ENCODE results near the gene CHCHD3.
A peak's percentile ranks its signal among the peaks of the same experiment; 100 is the strongest.

CHCHD3 gene

DNA sequence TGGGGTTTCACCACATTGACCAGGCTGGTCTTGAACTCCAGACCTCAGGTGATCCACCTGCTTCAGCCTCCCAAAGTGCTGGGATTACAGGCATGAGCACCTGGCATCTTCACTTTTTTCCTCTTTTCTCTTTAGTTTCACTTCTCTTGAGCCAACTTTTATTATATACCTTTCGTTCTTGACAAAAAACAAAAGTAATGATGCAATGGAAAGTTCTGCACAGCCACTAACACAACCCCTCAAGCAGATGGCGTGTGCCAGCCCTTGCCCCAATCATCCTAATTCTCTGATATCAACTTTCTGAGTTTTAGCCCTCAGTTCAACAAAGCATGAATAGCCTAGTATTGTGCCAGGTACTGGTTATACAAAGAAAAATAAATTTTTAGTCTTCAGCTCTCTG, 223.6 kb downstream of the CHCHD3 start:
- H3K4me3 ChIP-seq (ENCODE audit: low read length): no peak overlapping the region
- no peak for DNase-seq (ENCODE audit: low read depth)
- no peaks in the 10 kb centered on the region for H3K27me3 ChIP-seq (replicated peaks; ENCODE audit: control insufficient read depth, insufficient read depth, low read length)
- no peaks in the 10 kb centered on the region for H3K36me3 ChIP-seq (ENCODE audit: control insufficient read depth, insufficient read depth, low read length, severe bottlenecking)
- no peaks in the 10 kb centered on the region for H3K4me1 ChIP-seq (ENCODE audit: control insufficient read depth, insufficient read depth, low read length)
- peaks cover 2% of the 10 kb centered on the region for H3K9me3 ChIP-seq (ENCODE audit: control insufficient read depth, low read length)
- H3K9ac ChIP-seq (ENCODE audit: low read length): no peak overlapping the region

GRCh38 chr7:132857703-132858102, 224.2 kb downstream of the CHCHD3 start:
- no peaks in the 10 kb centered on the region for H3K27me3 ChIP-seq (replicated peaks; ENCODE audit: control insufficient read depth, insufficient read depth, low read length)
- no peaks in the 10 kb centered on the region for H3K36me3 ChIP-seq (ENCODE audit: control insufficient read depth, insufficient read depth, low read length, severe bottlenecking)
- no peaks in the 10 kb centered on the region for H3K4me1 ChIP-seq (ENCODE audit: control insufficient read depth, insufficient read depth, low read length)
- no peak overlapping the region for H3K4me3 ChIP-seq (ENCODE audit: low read length)
- no peak overlapping the region for H3K9ac ChIP-seq (ENCODE audit: low read length)
- no peak for DNase-seq (ENCODE audit: low read depth)
- H3K9me3 ChIP-seq (ENCODE audit: control insufficient read depth, low read length): no peaks in the 10 kb centered on the region

DNA sequence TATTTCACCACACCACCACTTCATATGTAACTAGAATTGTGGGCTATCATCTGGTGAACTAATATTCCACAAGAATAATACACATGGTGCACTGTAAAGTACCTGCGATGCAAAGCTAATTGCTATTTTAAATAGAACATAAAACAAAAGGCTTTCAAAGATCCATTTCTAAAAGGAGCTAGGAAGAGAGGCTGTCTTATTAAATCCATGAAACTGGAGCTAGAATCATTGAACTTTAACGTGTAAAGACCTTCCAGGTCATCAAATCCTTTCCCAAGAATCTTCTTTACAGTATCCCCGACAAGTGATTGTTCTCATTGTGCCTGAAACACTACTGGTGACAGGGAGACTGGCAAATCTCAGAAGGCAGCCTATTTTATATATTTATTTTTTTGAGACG, 224.9 kb downstream of the CHCHD3 start:
- Histone ChIP-seq H3K9me3 (ENCODE audit: control insufficient read depth, low read length) (no peaks in the 10 kb centered on the region), H3K36me3 (ENCODE audit: control insufficient read depth, insufficient read depth, low read length, severe bottlenecking) (no peaks in the 10 kb centered on the region), H3K4me1 (ENCODE audit: control insufficient read depth, insufficient read depth, low read length) (no peaks in the 10 kb centered on the region), H3K4me3 (ENCODE audit: low read length) (no peak overlapping the region), H3K27me3 (replicated peaks; ENCODE audit: control insufficient read depth, insufficient read depth, low read length) (no peaks in the 10 kb centered on the region), H3K9ac (ENCODE audit: low read length) (no peak overlapping the region)
- DNase-seq (ENCODE audit: low read depth): no peak

- Histone ChIP-seq H3K36me3 (ENCODE audit: control insufficient read depth, insufficient read depth, low read length, severe bottlenecking) (no peaks in the 10 kb centered on the region), H3K9ac (ENCODE audit: low read length) (no peak overlapping the region)
- DNase-seq (ENCODE audit: low read depth): no peak
Observed at GRCh38 chr7:132856416-132856815, 225.5 kb downstream of the CHCHD3 start.

GRCh38 chr7:132855901-132856300, 226.0 kb downstream of the CHCHD3 start:
- H3K4me1 ChIP-seq (ENCODE audit: control insufficient read depth, insufficient read depth, low read length): no peaks in the 10 kb centered on the region
- no peaks in the 10 kb centered on the region for H3K27me3 ChIP-seq (replicated peaks; ENCODE audit: control insufficient read depth, insufficient read depth, low read length)
- H3K9me3 ChIP-seq (ENCODE audit: control insufficient read depth, low read length): no peaks in the 10 kb centered on the region
- no peak overlapping the region for H3K4me3 ChIP-seq (ENCODE audit: low read length)
- no peaks in the 10 kb centered on the region for H3K36me3 ChIP-seq (ENCODE audit: control insufficient read depth, insufficient read depth, low read length, severe bottlenecking)
- DNase-seq (ENCODE audit: low read depth): no peak
- no peak overlapping the region for H3K9ac ChIP-seq (ENCODE audit: low read length)

More at GRCh38 chr7:132856416-132856815, 225.5 kb downstream of the CHCHD3 start:
- Histone ChIP-seq H3K27me3 (replicated peaks; ENCODE audit: control insufficient read depth, insufficient read depth, low read length) (no peaks in the 10 kb centered on the region), H3K4me3 (ENCODE audit: low read length) (no peak overlapping the region), H3K9me3 (ENCODE audit: control insufficient read depth, low read length) (no peaks in the 10 kb centered on the region), H3K4me1 (ENCODE audit: control insufficient read depth, insufficient read depth, low read length) (no peaks in the 10 kb centered on the region)

DNA sequence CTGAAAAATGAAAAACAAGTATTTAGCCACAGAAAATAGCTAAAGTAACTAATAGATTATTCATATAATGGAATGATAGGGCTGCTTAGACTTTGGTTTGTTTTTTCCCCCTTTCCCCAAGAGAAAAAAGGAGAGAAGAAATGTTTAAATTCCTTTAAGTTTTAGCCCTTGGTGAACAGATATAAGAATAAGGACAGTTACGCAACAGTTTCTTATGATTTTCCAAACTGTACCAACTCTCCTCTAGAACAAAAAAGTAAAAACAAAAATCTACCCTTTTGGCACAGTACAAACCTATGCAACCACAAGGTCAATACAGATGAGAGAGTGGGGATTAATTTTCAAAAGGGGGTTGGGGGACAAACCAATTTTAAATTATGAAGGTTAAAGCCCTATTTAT, 227.7 kb downstream of the CHCHD3 start:
- H3K9me3 ChIP-seq (ENCODE audit: control insufficient read depth, low read length): no peaks in the 10 kb centered on the region
- no peaks in the 10 kb centered on the region for H3K27me3 ChIP-seq (replicated peaks; ENCODE audit: control insufficient read depth, insufficient read depth, low read length)
- no peak overlapping the region for H3K4me3 ChIP-seq (ENCODE audit: low read length)
- H3K9ac ChIP-seq (ENCODE audit: low read length): no peak overlapping the region
- no peaks in the 10 kb centered on the region for H3K36me3 ChIP-seq (ENCODE audit: control insufficient read depth, insufficient read depth, low read length, severe bottlenecking)
- DNase-seq (ENCODE audit: low read depth): peak; percentile 66
- H3K4me1 ChIP-seq (ENCODE audit: control insufficient read depth, insufficient read depth, low read length): no peaks in the 10 kb centered on the region

- Histone ChIP-seq H3K4me3 (ENCODE audit: low read length) (no peak overlapping the region), H3K4me1 (ENCODE audit: control insufficient read depth, insufficient read depth, low read length) (no peaks in the 10 kb centered on the region), H3K9ac (ENCODE audit: low read length) (no peak overlapping the region), H3K27me3 (replicated peaks; ENCODE audit: control insufficient read depth, insufficient read depth, low read length) (no peaks in the 10 kb centered on the region), H3K36me3 (ENCODE audit: control insufficient read depth, insufficient read depth, low read length, severe bottlenecking) (no peaks in the 10 kb centered on the region), H3K9me3 (ENCODE audit: control insufficient read depth, low read length) (no peaks in the 10 kb centered on the region)
- no peak for DNase-seq (ENCODE audit: low read depth)
Observed at GRCh38 chr7:132847376-132847775, 234.5 kb downstream of the CHCHD3 start.

DNA sequence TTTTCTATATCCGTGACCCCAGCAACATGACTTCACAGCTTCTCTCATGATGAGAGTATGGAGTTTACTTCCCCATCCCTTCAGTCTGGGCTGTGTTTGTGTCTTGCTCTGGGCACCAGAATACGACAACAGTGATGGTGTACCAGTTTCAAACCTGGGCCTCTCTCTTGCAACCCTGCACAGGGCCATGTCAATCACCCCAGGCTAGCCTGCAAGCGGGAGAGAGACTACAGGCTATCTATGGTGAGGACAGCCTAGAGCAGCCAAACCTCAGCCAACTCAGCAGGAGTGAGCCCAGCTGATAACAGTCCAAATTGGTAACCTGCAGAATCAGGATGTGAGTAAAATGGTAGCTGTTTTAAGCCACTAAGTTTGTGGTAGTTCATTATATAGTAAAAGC, 235.8 kb downstream of the CHCHD3 start:
- DNase-seq (ENCODE audit: low read depth): no peak
- Histone ChIP-seq H3K9me3 (ENCODE audit: control insufficient read depth, low read length) (no peaks in the 10 kb centered on the region), H3K36me3 (ENCODE audit: control insufficient read depth, insufficient read depth, low read length, severe bottlenecking) (no peaks in the 10 kb centered on the region), H3K27me3 (replicated peaks; ENCODE audit: control insufficient read depth, insufficient read depth, low read length) (no peaks in the 10 kb centered on the region), H3K9ac (ENCODE audit: low read length) (no peak overlapping the region), H3K4me3 (ENCODE audit: low read length) (no peak overlapping the region), H3K4me1 (ENCODE audit: control insufficient read depth, insufficient read depth, low read length) (no peaks in the 10 kb centered on the region)

DNA sequence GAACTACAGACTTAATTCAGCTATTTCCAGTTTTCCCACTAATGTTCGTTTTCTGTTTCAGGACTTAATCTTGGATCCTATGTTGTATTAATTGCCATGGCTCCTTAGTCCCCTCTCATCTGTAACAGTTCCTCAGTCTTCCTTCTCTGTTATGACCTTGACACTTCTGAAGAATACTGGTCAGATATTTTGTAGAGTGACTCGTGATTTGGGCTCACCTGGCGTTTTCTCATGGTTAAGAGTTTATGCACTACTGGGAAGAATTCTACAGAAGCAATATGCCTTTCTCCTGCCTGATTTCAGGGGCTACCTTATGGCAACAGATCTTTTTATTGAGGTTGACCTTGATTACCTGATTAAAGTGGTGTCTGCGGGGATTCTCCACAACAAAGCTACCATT, 239.4 kb downstream of the CHCHD3 start:
- Histone ChIP-seq H3K4me1 (ENCODE audit: control insufficient read depth, insufficient read depth, low read length) (peaks cover 7% of the 10 kb centered on the region), H3K4me3 (ENCODE audit: low read length) (no peak overlapping the region), H3K27me3 (replicated peaks; ENCODE audit: control insufficient read depth, insufficient read depth, low read length) (no peaks in the 10 kb centered on the region), H3K36me3 (ENCODE audit: control insufficient read depth, insufficient read depth, low read length, severe bottlenecking) (no peaks in the 10 kb centered on the region), H3K9ac (ENCODE audit: low read length) (no peak overlapping the region), H3K9me3 (ENCODE audit: control insufficient read depth, low read length) (no peaks in the 10 kb centered on the region)
- no peak for DNase-seq (ENCODE audit: low read depth)

DNA sequence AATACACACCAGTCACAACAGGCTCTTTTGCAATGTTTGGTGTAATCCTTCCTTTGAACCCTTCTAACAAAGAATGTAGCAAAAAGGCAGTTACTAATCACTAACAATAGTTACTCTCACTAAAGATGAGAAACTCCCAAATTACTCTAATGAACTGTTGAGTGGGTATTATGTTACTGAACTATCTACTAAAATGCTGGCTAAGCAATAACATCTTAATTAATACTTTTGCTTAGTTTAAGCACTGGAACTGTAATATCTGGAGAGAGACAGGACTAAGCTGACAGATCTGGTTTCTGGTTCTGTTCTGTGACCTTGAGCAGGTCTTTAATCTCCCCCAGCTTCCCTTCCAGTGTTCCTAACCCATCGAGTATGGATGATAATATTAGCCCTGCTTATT, 241.7 kb downstream of the CHCHD3 start:
- H3K4me3 ChIP-seq (ENCODE audit: low read length): no peak overlapping the region
- H3K9me3 ChIP-seq (ENCODE audit: control insufficient read depth, low read length): no peaks in the 10 kb centered on the region
- peaks cover 17% of the 10 kb centered on the region for H3K4me1 ChIP-seq (ENCODE audit: control insufficient read depth, insufficient read depth, low read length)
- DNase-seq (ENCODE audit: low read depth): no peak
- no peak overlapping the region for H3K9ac ChIP-seq (ENCODE audit: low read length)
- no peaks in the 10 kb centered on the region for H3K27me3 ChIP-seq (replicated peaks; ENCODE audit: control insufficient read depth, insufficient read depth, low read length)
- no peaks in the 10 kb centered on the region for H3K36me3 ChIP-seq (ENCODE audit: control insufficient read depth, insufficient read depth, low read length, severe bottlenecking)

DNA sequence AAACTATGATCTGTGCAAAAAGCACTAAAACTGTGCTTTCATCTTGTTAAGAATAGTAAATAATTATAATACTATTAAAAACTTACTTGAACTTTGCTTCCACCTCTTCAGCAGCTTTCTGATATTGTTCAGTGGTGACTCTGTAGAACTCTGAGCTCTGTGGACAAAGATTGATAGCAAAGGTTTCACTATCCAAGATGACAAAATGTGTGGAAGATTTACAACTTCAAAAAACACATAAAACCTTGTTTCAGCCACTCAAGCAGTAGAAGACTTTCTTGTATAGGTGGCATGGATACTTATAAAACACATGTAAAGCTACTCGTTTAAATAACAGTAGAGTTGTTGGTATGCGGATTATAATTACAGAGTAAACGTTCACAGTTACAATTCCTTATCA, 243.6 kb downstream of the CHCHD3 start:
- H3K4me3 ChIP-seq (ENCODE audit: low read length): no peak overlapping the region
- H3K36me3 ChIP-seq (ENCODE audit: control insufficient read depth, insufficient read depth, low read length, severe bottlenecking): peaks cover 5% of the 10 kb centered on the region
- H3K9ac ChIP-seq (ENCODE audit: low read length): no peak overlapping the region
- H3K27me3 ChIP-seq (replicated peaks; ENCODE audit: control insufficient read depth, insufficient read depth, low read length): no peaks in the 10 kb centered on the region
- no peaks in the 10 kb centered on the region for H3K9me3 ChIP-seq (ENCODE audit: control insufficient read depth, low read length)
- H3K4me1 ChIP-seq (ENCODE audit: control insufficient read depth, insufficient read depth, low read length): peaks cover 17% of the 10 kb centered on the region
- no peak for DNase-seq (ENCODE audit: low read depth)

- H3K9ac ChIP-seq (ENCODE audit: low read length): no peak overlapping the region
- DNase-seq (ENCODE audit: low read depth): peak; percentile 25
- H3K9me3 ChIP-seq (ENCODE audit: control insufficient read depth, low read length): no peaks in the 10 kb centered on the region
- H3K4me3 ChIP-seq (ENCODE audit: low read length): no peak overlapping the region
- H3K4me1 ChIP-seq (ENCODE audit: control insufficient read depth, insufficient read depth, low read length): peaks cover 17% of the 10 kb centered on the region
- peaks cover 5% of the 10 kb centered on the region for H3K36me3 ChIP-seq (ENCODE audit: control insufficient read depth, insufficient read depth, low read length, severe bottlenecking)
- H3K27me3 ChIP-seq (replicated peaks; ENCODE audit: control insufficient read depth, insufficient read depth, low read length): no peaks in the 10 kb centered on the region
Observed at GRCh38 chr7:132837529-132837928, 244.4 kb downstream of the CHCHD3 start.
